GM12873 (cell line): ENCODE data around the gene HBA1.

Experiments used
- TF ChIP-seq, protein P1 (sequence below): IDR thresholded peaks from 2 replicates; pipeline ENCODE4 v1.5.1; 2012; ENCODE audit warnings: low read depth, mild to moderate bottlenecking, moderate library complexity, low read length, control low read depth; ENCODE audit not compliant: insufficient read depth; ENCODE audit errors: missing control alignments

HBA1 gene

DNA sequence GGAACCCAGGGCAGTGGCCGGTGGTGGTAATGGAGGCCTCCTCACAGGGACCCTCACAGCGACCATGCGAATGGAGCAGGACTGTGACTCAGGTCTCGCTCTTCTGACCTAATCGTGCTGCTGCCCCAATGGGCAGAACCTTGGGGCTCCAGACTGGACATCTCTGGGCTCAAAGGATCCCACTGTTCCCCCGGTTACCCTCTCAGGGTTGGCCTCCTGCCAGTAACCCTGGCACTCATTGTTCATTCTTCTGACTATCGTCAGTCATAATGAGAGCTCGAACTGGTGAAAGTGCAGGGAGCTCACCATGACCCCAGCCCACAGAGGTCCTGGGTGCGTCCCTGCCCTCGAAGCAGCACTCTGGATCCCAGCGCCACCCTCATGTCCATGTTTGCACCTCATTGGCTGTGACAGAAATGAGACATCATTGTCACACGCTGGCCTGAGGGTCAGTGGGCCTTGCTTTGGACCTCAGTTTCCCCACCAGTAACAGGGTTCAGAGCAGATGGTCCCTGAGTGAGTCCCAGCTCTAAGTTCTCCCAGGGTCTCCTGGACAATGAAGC lies 34.0 kb upstream of the HBA1 start:
- TF ChIP-seq, protein P1, sequence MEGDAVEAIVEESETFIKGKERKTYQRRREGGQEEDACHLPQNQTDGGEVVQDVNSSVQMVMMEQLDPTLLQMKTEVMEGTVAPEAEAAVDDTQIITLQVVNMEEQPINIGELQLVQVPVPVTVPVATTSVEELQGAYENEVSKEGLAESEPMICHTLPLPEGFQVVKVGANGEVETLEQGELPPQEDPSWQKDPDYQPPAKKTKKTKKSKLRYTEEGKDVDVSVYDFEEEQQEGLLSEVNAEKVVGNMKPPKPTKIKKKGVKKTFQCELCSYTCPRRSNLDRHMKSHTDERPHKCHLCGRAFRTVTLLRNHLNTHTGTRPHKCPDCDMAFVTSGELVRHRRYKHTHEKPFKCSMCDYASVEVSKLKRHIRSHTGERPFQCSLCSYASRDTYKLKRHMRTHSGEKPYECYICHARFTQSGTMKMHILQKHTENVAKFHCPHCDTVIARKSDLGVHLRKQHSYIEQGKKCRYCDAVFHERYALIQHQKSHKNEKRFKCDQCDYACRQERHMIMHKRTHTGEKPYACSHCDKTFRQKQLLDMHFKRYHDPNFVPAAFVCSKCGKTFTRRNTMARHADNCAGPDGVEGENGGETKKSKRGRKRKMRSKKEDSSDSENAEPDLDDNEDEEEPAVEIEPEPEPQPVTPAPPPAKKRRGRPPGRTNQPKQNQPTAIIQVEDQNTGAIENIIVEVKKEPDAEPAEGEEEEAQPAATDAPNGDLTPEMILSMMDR = no peak

DNA sequence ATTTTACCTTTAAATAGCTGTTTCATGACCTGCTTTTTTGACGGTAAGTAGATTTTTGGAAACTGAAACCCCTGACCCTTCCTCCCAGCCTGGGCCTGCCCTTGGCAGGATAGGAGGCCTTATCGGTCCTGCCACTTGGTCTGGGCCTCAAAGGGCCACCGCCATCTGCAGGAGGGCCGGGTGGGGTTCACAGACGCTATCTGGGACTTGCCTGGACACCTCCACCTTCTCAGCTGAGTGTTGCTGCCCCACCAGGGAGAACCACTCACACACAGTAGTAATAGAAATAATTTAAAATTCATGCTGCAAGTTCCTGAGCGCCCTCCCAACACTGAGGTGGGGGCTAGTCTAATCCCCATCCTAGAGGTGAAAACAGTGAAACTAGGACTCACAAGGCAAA lies 33.4 kb upstream of the HBA1 start:
- TF ChIP-seq, protein P1 = no peak

GRCh38 chr16:143456-143855 lies 33.0 kb upstream of the HBA1 start:
- TF ChIP-seq, protein P1 = no peak

DNA sequence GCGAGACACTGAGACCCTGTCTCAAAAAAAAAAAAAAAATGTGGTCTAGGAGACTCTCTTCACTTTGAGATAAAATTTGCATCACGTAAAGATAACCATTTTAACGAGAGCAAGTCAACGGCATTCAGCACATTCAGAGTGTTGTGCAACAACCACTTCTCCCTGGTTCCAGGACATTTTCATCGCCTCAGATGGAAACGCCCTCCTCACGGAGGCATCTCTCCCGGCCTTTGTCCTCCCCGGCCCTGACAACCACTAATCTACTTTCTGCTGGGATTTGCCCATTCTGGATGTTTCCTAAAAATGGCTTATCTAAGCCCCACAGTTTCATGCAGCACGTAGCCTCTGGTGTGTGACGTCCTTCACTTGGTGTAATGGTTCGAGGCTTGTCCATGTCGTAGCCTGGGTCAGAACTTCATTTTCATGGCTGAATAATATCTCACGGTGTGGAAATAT lies 31.7 kb upstream of the HBA1 start:
- TF ChIP-seq, protein P1 = no peak

DNA sequence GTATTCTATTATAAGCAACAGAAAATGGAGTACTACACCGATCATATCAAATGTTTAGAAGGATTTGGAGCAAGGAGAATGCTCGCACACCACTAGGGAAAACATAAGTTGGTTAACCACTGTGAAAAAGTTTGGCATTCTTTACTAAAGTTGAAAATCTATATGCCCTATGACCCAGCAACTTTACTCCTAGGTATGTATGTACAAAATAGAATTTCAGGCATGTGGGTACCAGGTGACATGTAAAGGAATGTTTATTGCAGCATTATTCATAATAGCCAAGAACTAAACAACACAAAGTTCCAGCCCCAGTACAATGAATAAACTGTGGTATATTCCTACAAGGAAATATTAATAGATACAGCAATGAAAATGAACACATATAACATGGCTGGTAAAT lies 29.8 kb upstream of the HBA1 start:
- TF ChIP-seq, protein P1 = no peak

DNA sequence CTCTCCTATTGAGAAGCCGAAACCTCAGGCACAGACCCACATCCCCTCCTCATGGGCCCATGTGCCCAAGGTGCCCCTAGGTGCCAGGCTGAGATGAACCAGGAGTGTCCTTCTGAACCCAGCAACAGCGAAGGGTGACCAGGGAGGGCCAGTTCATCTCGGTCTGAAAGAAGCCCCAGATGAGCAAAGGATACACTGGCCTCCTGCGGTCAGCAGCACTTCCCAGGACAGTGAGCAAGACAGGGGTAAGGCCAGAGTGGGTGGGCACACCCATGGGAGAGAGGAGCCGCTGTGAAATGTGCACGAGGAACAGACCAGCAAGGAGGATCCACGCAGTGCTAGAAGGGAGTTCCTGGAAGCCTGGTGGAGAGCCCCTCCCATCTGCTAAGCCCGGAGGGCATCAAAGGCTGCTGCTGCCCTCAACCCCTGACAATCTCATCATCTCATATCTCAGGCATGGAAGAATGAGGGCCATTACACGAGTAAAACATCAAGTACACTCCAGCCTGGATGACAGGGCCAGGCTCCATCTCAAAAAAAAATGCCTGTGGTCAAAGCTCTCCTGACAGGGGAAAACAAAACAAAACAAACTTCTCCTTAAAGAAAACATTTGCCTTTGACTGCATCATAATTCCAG lies 27.3 kb upstream of the HBA1 start:
- TF ChIP-seq, protein P1 = no peak

DNA sequence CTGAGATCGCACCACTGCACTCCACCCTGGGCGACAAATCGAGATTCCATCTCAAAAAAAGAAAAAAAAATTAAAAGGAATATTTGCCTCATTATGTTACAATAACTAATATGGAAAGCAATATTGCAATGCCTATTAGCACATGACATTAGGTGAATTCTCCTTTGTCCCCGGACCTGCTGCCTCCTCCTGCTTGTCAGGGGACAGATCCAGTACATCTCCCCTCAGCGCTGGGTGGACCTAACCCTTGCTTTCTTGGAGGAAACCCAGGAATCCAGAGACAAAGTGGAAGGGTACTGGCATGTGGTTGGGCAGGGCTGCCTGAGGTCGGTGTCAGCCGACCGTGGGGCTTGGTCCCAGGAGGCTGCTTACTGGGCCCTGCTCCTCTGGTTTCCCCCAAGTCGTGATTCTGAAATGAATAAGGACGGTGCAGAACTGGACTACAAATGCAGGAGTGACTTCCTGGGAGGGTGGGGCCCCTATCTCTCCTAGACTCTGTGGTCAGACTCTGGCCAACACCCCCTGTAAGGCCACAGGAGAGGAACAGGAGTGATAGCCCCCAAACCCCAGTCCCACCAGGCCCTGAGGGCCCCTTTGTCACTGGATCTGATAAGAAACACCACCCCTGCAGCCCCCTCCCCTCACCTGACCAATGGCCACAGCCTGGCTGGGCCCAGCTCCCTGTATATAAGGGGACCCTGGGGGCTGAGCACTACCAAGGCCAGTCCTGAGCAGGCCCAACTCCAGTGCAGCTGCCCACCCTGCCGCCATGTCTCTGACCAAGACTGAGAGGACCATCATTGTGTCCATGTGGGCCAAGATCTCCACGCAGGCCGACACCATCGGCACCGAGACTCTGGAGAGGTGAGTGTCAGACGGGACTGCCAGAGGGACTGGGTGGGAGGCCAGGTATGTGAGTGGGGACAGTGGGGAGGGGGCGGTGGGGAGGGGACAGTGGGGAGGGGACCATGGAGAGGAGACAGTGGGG lies 24.0 kb upstream of the HBA1 start, which contains the start of gene HBZ:
HBZ (plus strand) TSS at position 504 of the 988 bp plus-strand sequence; CDS start at position 770, 266 bp downstream.
- TF ChIP-seq, protein P1 = no peak
